GM21447 (cell line): ENCODE data around the gene TBXAS1.

Experiments used
- ATAC-seq: cut with Tn5 transposase; IDR thresholded peaks from one replicate; pipeline ENCODE4 v1.9.1; 2021; ENCODE audit not compliant: unreplicated experiment

Gene TBXAS1

GRCh38 chr7:139854124-139854511, 25.1 kb downstream of the TBXAS1 start:
- no peak for ATAC-seq

DNA sequence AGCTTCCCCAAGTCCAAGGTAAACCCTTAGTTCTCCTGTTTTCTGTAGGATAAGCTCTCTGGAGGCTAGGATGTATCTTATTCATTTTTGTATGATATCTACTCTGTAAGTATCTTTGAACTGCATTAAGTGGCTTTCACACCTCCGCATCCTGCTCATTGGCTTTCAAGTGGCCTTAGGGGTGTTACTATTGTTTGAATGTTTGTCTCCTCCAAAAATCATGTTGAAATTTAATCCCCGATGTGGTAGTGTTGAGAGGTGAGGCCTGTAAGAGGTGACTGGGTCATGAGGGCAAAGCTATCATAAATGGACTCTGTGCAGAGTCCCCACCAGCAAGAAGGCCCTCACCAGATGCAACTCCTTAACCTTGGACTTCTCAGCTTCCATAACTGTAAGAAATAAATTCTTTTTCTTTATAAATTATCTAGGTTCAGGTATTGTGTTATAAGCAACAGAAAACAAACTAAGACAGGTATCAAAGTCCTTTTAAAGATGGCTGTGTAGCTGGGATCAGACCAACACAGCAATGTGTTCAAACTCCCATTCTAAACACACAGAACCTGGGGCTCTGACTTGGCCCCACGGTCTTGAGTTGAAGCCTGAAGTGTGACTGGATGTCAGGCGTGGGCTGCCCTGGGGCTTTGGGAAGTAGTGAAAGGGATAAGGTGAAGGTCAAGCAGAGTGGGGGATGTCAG, 25.9 kb downstream of the TBXAS1 start:
- ATAC-seq = peak; percentile 20

DNA sequence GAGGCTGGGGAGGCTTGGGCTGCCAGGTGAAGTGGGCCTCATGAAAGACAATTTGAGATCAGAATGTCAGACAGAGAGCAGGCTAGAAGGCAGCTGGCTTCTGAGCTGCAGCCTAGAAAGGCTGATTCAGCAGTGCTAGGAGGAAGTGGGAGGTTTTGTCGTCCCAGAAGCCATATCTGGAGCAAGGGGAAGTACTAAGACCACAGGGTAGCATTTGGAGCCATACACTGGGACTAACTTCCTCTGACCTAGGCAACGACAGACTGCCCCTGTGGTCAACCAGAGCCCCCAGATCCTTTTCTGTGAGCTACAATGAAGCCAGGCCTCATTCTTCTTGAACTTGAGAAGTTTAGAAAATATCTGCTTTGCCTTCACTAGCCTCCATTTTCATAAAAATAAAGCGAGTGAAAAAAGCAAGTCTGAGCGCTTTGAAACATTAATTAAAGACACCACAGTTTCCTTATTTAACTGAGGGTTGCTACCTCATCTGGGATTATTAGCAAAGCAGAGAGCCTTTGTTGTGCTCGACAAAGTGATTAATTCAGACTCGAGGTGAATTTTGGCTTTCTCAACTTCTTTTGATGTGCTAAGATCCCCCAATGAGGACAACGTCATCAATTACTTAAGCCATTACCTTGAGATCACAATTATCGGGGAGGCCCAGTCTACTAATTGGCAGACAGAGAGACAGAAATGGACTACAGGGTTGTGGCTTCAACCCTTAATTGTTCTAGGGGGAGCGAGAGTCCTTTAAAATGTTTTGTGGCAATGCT, 26.6 kb downstream of the TBXAS1 start:
- peak; percentile 95 for ATAC-seq

- ATAC-seq = no peak
Observed at GRCh38 chr7:139857791-139858190, 28.7 kb downstream of the TBXAS1 start.

DNA sequence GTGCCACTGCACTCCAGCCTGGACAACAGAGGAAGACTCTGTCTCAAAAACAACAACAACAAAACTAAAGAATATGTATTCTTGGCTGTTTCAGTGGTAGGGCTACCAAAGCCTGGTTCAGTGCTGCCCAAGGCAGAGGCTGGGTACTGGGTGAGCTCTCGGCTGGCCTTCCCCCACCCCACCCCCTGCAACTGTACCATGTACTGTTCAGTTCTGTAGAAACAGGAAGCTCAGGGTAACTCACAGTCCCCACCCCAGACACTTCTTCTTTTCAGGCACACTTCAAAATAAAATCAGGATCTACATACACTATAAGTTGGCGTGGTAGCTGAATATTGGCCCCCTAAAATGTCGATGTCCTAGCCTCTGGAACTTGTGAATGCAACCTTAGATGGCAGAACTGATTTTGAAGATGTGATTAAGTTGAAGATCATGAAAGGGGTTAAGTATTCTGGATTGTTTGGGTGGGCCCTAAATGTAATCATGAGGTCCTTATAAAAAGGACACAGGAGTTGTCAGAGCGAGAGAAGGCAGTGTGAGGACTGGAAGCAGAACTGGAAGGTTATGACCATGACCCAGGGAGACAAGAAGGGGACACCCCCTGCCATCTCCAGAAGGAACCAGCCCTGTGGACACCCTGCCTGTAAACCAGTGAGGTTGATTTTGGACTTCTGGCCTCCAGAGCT, 31.2 kb downstream of the TBXAS1 start:
- no peak for ATAC-seq

DNA sequence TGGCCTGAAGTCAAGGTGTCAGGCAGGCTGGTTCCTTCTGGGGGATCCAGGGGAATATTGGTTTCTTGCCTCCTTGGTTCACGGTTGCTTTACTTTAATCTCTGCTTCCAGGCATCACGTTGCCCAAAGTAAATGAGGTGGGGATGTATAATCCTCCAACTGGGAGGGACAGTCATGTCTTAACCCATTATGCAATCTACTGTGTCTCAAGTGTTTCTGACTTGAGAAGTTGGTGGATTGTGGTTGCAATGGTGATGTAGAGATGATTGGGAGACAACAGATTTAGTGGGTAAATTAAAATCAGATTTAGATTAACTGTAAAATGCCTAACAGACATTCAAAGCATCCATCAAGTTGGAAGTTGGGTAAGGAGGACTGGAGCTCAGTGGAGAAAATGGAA, 32.7 kb downstream of the TBXAS1 start:
- no peak for ATAC-seq

DNA sequence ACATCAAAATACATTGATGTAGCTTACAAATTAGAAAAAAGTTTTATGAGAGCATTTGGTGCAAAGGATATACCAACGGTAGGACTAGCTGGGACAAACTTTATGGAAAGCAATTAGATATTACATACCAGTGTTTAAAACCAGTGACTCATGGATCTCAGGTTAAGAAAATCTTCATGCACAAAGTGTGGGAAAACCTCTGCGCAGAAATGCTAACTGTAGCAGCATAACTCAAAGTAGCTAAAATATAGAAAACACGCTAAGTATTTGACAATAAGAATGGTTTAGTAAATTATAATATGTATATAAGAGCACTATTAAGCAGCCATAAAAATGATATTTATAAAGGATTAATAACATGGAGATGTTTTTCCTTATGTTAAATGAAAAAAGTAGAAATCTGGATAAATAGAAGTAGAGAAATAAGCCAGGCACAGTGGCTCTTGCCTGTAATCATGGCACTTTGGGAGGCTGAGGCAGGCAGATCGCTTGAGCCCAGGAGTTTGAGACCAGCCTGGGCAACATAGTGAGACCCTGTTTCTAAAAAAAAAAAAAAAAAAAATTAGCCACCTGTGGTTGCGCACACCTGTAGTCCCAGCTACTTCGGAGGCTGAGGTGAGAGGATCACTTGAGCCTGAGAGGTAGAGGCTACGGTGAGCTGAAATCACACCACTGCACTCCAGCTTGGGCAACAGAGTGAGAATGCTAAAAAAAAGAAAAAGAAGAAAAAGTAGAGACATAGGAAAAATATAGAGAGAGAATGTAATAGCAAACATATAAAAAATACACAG, 37.2 kb downstream of the TBXAS1 start:
- no peak for ATAC-seq

DNA sequence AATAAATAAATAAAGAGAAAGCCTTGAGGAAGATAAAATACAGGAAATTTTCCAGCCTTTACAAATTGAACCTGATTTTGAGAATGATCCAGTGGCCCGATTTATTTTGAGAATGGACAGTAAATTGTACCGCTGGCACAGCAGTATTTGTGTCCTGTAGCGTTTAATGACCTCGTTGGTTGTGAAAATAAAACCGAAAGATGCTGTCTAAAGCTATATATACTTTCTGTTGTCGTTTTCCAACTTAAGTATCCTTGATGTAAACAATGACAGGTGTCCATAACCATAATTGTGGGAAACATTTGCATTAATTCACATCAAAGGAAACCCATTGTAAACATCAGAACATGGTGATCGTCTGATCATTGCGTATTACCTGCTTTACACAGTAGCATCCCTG, 38.8 kb downstream of the TBXAS1 start:
- no peak for ATAC-seq

GRCh38 chr7:139869886-139870285, 40.8 kb downstream of the TBXAS1 start:
- ATAC-seq = no peak

GRCh38 chr7:139870380-139870779, 41.3 kb downstream of the TBXAS1 start:
- ATAC-seq = no peak

DNA sequence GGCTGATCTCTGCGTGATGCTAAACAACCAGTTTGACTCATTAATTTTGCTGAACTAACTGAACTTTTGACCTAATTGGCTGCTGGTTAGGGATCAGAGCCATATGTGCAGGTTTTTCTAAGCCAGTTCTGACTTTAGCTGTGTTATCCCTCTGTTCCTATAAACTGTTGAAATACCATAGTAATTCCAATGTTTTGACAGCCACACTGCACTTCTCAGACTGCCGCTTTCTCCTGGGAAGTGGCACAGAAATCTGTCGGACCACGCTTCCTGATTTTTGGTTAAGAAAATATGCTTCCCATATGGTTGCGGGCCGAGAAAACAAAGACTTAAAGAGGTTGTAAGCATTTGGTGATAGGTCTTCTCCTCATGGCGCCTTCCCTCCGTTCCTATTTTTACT, 42.3 kb downstream of the TBXAS1 start:
- no peak for ATAC-seq

DNA sequence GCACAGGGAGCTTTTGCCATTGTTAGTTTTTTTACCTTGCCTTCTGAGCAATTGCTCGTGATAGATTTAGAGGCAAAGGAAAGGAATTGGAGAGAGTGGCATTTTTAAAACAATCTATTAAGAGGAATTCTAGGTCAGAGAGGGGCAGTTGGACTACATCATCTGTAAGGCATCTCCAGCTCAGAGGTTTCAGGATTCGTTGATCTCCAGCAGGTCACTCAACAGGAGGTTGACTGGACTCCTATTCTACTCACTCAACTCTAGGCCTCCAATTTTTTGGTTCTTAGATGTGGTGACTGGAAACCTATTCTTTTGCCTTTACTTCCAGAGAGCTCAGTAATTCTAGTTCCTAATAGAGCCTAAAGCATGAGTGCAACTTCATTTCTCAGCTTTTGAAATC, 42.8 kb downstream of the TBXAS1 start:
- ATAC-seq = no peak

DNA sequence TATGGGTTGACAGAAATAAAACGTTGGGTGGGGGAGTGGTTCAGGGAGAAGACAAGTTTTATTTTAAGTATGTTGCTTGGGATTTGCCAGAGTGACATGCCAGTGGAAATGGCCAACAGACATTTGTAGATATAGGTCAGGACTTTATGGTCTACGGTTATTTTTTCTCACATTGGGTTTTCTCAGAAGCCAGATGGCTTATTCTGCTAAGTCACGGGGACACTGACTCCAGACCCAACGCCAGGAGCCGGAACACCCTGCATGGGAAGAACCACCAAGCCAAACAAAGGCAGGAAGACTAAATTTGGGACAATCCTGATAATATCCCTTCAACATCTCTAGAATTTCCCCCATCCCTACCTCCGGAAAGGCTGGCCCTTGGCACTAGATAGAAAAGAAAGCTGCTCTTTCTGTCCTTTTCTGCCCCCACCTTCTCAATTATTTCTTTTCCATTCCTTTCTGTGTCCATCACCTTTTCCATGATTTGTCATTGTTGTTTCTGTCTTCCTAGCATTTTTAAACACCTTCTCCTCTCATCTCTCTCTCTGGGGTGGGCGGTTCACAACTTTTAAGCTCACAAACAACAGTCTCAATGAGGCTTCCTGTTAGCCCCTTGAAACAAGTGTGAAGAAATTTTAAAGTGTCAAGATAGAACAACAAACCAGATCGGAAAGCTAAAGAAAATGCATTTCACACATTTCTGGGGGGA, 44.7 kb downstream of the TBXAS1 start:
- no peak for ATAC-seq

DNA sequence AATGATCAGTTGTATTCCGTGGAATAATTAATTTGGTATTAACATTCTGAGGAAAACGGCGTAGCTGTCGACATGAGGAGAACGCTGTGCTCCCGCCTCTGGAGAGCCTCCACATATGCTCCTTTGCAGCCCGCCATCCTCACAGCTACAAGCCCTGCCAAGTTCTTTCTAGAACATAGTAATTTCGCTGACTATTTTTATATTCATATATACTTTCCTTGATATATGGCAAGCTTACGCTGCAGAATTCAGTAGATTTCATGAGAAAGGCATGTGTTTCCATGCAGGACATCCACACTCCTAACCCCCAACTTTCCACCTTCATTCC, 45.2 kb downstream of the TBXAS1 start:
- ATAC-seq = no peak

- peak; percentile 95 for ATAC-seq
Observed at GRCh38 chr7:139875821-139876241, 46.8 kb downstream of the TBXAS1 start.

GRCh38 chr7:139876622-139877283, 47.7 kb downstream of the TBXAS1 start:
- no peak for ATAC-seq

DNA sequence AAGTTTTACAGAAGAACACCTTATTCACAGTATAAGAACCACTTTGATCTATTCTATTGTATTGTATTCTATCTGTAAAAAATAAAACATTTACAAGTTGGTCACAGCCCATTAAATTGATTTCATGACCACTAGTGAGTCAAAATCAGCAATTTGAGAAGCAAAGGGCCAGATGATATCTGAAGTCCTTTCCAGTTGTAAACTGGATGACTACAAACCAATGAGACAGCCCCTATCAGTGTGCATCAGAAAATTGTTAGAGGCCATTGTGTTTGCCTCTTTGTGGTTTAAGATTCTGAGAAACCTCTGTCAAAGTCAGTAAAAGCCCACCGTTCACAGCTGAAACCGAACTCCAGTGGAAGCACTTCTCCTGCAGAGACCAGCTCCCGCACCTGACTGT, 54.8 kb downstream of the TBXAS1 start:
- no peak for ATAC-seq

DNA sequence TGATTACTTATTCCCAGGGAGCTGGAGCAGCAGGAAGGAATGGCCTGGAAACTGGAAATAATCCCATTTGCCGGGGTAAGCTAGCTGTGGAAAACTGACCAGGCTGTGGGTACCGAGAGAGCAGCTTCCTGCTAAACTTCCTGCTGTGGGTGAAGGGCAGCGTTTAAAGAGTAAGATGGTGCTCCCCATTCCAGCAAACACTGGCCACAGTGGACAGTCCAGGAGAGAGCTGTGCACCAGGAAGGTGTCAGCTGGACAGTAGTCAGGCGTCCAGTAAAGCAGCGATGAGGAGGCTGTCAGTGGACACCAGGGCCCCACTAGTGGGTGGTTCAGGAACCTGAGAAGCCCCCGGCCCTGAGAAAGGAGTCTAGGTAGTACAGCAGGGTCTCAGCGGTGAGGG, 55.4 kb downstream of the TBXAS1 start:
- ATAC-seq = no peak

DNA sequence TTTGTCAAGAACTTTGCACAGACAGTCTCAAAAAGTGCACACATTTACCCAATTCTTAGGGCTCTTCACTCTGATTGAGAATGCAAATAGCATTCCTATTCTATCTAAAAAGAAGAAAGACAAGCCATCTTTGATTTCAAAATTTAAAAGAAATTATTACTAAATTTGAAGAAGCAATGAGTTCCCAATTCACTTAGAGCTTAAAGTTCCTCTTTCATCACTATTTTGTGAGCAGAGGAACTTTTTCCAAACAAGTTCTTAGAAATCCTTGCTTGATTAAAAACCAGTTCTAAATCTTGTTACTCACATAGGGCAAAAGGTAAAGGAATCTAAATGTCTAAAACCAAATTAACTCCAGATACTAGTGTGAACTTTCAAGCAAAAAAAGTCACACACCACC, 56.4 kb downstream of the TBXAS1 start:
- no peak for ATAC-seq

DNA sequence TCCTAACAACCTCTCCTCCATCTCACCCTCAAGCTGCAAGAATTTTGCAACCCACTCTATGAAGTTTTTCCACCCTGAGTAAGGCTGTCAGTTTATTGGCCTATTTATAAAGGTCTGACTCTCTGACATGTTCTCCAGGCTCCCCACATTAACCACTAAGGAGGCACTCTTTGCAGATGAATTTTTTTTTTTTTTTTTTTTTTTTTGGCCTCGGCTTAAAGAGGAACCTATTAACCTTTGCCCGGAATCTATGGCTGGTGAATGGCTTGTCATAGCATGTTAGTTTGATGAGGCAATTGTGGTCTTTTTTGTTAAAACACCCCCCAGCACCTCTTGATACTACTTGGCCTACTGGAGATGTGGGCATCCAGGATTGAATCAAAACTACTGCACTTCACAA, 57.1 kb downstream of the TBXAS1 start:
- ATAC-seq = no peak
